ENCODE data around the gene RNFT2. TPM values are rescaled to one million over a fixed set of nuclear protein-coding genes. Genes with fewer than 3 reads are reported as not detected.

The RNFT2 gene
- total and polyA plus RNA-seq, 3 donors from 2014 or later: 6.8 to 11.7 (median 9.0) TPM

DNA sequence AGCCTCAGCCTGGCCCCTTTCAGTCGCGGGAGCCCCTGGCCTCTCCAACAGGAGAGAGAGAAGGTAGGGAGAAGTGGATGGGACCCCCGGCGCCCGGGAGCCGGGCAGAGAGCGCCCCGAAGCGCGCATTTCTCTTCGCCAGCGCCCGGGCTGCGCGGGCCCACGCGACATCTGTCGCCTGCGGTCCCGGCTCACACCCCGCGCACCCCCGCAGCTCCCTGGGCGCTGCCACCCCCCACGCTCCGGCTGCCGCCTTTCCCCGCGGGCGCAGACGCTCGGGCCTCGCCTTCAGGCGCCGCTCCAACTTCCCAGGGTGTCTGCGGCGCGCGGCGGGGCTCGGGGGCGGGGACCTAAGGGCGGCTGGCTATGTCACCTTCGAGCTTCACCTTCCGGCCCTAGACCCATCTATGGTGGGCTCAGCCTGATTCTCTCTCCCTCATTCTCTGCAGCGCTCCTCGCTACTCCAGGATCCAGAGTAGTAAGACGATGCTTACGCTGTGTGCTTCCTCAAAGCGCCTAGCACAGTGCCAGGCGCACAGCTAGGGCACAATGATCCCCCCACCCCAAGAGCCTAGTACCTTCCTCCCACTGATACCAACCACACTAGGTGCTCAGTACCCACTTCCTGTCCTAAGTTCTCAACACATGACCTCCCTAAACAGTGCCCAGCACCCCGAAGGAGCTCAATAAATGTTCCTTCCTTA, 141.5 kb downstream of the RNFT2 start:
- no peak overlapping the region for H3K27ac ChIP-seq
- intact Hi-C loops (cut with DNase I; ENCODE audit: low total_unique reads): loop anchor here (10.0 kb wide), 1 partner anchor 145 kb away; the partner anchor contains the start of genes RNFT2 and SPRING1
- TF ChIP-seq POLR2A (IDR thresholded peaks at IDR 0.05) (no peak), CTCF (IDR thresholded peaks at IDR 0.05) (no peak)
- H3K36me3 ChIP-seq (ENCODE audit: low read depth, missing control alignments): no peaks in the 10 kb centered on the region
- H3K27me3 ChIP-seq: no peaks in the 10 kb centered on the region
- DNase-seq: no peak
- H3K9me3 ChIP-seq: no peaks in the 10 kb centered on the region
- peaks cover 17% of the 10 kb centered on the region for H3K4me1 ChIP-seq
- peak overlapping the region in 1 of 2 donors; percentile 47 for H3K4me3 ChIP-seq
- 1% methylated on average over 25 to 48 of the region's 52 CpGs for WGBS, 2 donors

DNA sequence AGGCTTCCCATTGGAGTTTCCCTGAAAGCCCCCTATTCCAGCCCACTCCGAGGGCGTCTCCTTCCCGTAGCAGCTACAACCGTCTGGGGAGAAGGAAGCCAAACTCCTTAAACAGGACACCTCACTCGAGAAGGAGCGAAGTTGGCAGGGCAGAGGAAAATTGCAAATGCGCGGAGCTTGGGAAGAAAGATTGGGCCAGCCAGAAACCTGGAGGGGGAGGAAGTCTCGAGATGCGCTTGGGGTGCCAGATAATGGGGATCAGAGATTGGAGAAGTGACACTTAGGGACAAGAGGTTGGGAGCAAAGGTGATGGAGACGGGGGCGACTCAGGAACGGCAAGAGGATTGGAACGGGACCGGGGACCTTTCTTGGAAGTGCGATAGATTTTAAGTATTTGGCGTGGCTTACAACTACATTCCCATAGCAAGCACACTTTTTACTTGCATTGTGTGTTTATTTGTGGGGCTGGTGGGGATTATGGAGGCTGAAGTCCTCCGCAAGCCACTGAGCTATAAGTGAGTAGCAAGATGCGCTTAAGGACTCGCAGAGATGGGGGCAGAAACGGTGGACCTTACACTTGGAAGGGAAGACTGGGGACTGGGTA, 142.2 kb downstream of the RNFT2 start:
- Histone ChIP-seq H3K27ac (no peak overlapping the region), H3K4me3 (peak overlapping the region in 1 of 2 donors; percentile 47), H3K36me3 (ENCODE audit: low read depth, missing control alignments) (no peaks in the 10 kb centered on the region), H3K4me1 (peaks cover 17% of the 10 kb centered on the region), H3K27me3 (no peaks in the 10 kb centered on the region), H3K9me3 (no peaks in the 10 kb centered on the region)
- intact Hi-C loops (cut with DNase I; ENCODE audit: low total_unique reads): loop anchor here (10.0 kb wide), 1 partner anchor 146 kb away; the partner anchor contains the start of genes RNFT2 and SPRING1
- TF ChIP-seq CTCF (IDR thresholded peaks at IDR 0.05) (no peak), POLR2A (IDR thresholded peaks at IDR 0.05) (no peak)
- WGBS, 2 donors: 3% methylated on average over 20 to 21 of the region's 21 CpGs
- DNase-seq: no peak

- Histone ChIP-seq H3K27ac (no peak overlapping the region), H3K36me3 (ENCODE audit: low read depth, missing control alignments) (no peaks in the 10 kb centered on the region), H3K9me3 (no peaks in the 10 kb centered on the region), H3K4me1 (peaks cover 17% of the 10 kb centered on the region), H3K4me3 (peak overlapping the region; percentile 18 to 45), H3K27me3 (no peaks in the 10 kb centered on the region)
- intact Hi-C loops (cut with DNase I; ENCODE audit: low total_unique reads): loop anchor here (10.0 kb wide), 1 partner anchor 146 kb away; the partner anchor contains the start of genes RNFT2 and SPRING1
- DNase-seq: peak; percentile 57
- WGBS, 2 donors: 0% methylated on average over 5 to 43 of the region's 65 CpGs
- TF ChIP-seq CTCF (IDR thresholded peaks at IDR 0.05) (no peak), POLR2A (IDR thresholded peaks at IDR 0.05) (no peak)
Observed at GRCh38 chr12:116880817-116881324, 142.8 kb downstream of the RNFT2 start.

DNA sequence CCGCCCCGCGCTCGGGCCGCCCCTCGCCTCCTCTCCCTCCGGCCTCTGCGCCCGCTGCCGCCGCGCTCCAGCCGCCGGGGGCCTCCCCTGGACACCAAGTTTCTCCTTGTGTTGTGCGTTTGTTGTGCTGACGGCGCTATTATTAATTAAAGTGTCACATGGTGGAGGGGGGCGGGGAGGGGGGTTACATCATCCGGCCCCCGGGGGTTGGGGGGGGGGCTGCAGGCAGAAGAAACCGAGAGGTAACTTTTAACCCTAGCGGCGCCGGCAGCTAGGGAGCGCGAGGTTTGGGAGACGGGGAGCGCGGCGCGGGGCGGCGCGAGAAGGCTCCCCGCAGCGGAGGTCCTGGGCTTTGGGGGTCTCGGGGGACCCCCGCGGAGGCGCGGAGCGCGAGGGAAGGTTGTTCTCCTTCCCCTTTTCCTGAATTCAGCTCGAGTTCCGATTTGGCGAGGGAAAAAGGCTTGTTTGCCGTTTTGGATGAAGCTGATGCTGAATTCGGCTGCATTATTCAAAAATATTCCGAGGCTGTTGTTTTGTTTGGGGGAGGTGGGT, 143.3 kb downstream of the RNFT2 start, which contains the start of gene HRK:
HRK (minus strand) TSS at position 117 of the 552 bp plus-strand sequence. CDS start 134 bp downstream, outside the sequence.
- Histone ChIP-seq H3K36me3 (ENCODE audit: low read depth, missing control alignments) (no peaks in the 10 kb centered on the region), H3K4me3 (peak within 1 kb of the TSS; percentile 18 to 45), H3K27ac (no peak within 1 kb of the TSS), H3K9me3 (no peaks in the 10 kb centered on the region), H3K27me3 (no peaks in the 10 kb centered on the region), H3K4me1 (peaks cover 14% of the 10 kb centered on the region)
- DNase-seq: peak; percentile 48
- 0 to 1% methylated on average over 23 to 38 of the region's 49 CpGs for WGBS, 2 donors
- intact Hi-C loops (cut with DNase I; ENCODE audit: low total_unique reads): loop anchor here (10.0 kb wide), 1 partner anchor 147 kb away; the partner anchor contains the start of genes RNFT2 and SPRING1
- TF ChIP-seq CTCF (IDR thresholded peaks at IDR 0.05) (no peak), POLR2A (IDR thresholded peaks at IDR 0.05) (no peak)
